A549 treated with GW870086 at 1 μM for 4 hours (cell line): Measurements from ENCODE around the gene SMAD5. TPM values are rescaled to one million over a fixed set of nuclear protein-coding genes. Genes with fewer than 3 reads are reported as not detected.

ENCODE experiments used
- total RNA-seq: library from RNA; stranded (reverse); fragments of 200-300 nt; extraction: Qiagen RNA extraction; gene quantifications from 5 replicates; pipeline ENCODE4 v1.2.3, GENCODE V29; 2022; ENCODE audit warnings: low read depth

SMAD5 gene
- 19.4 to 34.0 TPM (median 31.2 TPM) in 5 replicates for total RNA-seq

DNA sequence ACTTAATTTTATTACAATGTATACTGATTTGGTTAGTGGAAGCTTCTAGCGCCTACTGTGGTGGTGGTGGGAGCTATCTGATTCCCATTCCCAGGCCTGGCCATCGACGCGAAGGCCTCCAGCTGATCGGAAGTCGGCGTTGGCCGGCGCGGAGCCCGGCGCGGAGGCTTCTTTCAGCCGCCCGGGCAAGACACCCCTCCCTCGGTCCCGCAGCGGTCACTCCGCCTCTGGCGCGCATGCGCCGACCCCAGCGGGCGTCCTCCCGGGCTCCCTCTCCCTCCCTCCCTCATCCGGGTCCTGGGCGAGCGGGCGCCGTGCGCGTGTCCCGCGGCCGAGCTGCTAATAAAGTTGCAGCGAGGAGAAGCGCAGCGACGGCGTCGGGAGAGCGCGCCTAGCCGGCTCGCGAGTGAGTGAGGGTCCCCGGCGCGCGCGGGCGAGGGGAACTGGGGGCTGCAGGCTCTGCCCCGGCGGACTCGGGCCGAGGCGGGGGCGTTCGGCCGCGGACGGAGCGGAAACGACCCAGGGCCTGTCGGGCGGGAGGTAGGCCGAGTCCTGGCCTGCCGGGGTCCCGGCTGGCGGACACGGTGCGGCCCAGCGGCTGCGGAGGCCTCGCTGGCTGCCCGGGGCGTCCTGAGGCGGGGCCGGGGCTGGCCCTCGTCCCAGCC is at the start of gene SMAD5:
Gene SMAD5 (plus strand): TSS at position 289 of the 665 bp plus-strand sequence. CDS start 20,916 bp downstream, outside the sequence.

DNA sequence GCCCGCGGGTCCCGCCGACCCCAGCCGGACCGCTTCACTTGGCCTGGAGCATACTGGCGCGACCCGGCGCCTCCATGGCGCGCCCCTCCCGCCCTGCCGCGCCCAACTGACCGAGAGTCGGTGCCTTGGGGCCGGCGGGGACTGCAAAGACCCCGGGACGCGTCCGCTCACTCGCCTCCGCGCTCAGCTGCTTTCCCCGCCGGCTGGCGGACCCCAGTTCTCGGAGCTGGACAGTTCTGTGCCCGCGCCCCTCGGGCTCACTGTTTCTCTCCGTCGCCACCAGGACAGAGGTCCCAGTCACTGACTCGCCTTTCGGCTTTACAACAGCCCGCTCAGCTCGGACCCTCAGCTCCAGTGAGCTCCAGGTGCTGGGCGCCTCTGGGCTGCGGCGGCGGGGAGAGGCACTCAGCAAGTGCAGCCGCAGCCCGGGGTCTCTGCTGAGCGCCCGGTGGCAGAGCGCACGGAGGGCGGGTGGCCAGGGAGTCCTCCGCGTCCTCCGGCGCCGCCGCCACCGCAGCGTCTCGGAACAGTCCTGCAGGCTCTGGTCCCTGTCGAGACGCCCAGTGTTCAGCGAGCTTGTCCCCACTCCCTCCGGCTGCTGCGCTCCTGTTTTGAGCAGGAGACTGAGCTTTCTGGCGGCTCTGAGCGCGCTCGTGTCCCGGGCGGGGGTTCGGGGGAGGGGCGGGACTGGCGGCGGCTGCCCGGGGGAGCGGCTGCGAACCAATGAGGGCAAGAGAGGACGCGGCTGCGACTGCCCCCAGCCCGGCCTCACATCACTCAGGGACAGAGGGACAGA is 60.1 kb downstream of the SMAD5 start, which contains the start of gene SMIM32:
Gene SMIM32 (minus strand): TSS at position 637 of the 796 bp plus-strand sequence. CDS start 638 bp downstream, outside the sequence.

Other genes starting within 250 kb of the SMAD5 start
- not detected in 5 replicates for gene IL9, start 237.0 kb upstream of the SMAD5 start, total RNA-seq
- gene LECT2, start 177.9 kb upstream of the SMAD5 start, total RNA-seq: not detected in 5 replicates
- 1,294 to 1,839 TPM (median 1,618 TPM) in 5 replicates for gene TGFBI, start 103.9 kb upstream of the SMAD5 start, total RNA-seq
- not detected in 5 replicates for gene SMIM32, start 60.3 kb downstream of the SMAD5 start, total RNA-seq
- 0.08 TPM in 1 of 5 replicates, not detected in the others for gene TRPC7, start 232.7 kb downstream of the SMAD5 start, total RNA-seq